Breast epithelium (tissue), 4 donors: ENCODE results near the gene FBXW4. TPM values are rescaled to one million over a fixed set of nuclear protein-coding genes. Genes with fewer than 3 reads are reported as not detected.
A peak's percentile ranks its signal among the peaks of the same experiment; 100 is the strongest.

Experiments
- DNase-seq, 2 donors: peaks; one replicate each; pipeline ENCODE4 v3.0.0-alpha.2; 2019; ENCODE audit warnings: low spot score in 2 of 2
- H3K27ac ChIP-seq, 2 donors: fragments of 200-600 bp; sonication (generic) in 1 of 2; one replicate each; pipeline ENCODE4 v1.5.1; 2016 to 2019; ENCODE audit warnings: mild to moderate bottlenecking in 1 of 2
- H3K27me3 ChIP-seq, 2 donors: fragments of 200-600 bp; sonication (generic) in 1 of 2; one replicate each; pipeline versions ENCODE4 v1.5.1 to v1.6.0; 2017 to 2019; ENCODE audit warnings: control low read depth in 1 of 2, mild to moderate bottlenecking in 1 of 2
- H3K36me3 ChIP-seq: fragments of 200-600 bp; one replicate; pipeline ENCODE4 v1.5.1; 2019
- H3K4me1 ChIP-seq, 2 donors: fragments of 200-600 bp; sonication (generic); one replicate each; pipeline ENCODE4 v1.5.1; 2016 to 2019; ENCODE audit warnings: control low read depth in 1 of 2
- H3K4me3 ChIP-seq, 3 donors: fragments of 200-600 bp; sonication (generic); 1 replicate in 2 of 3; 2 replicates in 1 of 3; pipeline ENCODE4 v1.5.1; 2016 to 2019; ENCODE audit warnings: mild to moderate bottlenecking in 3 of 3, moderate library complexity in 2 of 3
- H3K9me3 ChIP-seq, 2 donors: fragments of 200-600 bp; sonication (generic) in 1 of 2; one replicate each; pipeline ENCODE4 v1.5.1; 2016 to 2019; ENCODE audit warnings: control low read depth in 1 of 2
- CTCF ChIP-seq, 3 donors: fragments of 450-650 bp; IDR thresholded peaks; one replicate each; pipeline ENCODE4 v1.5.1; 2016 to 2017; ENCODE audit warnings: antibody characterized with exemption in 3 of 3, mild to moderate bottlenecking in 3 of 3, moderate library complexity in 3 of 3
- POLR2A ChIP-seq: fragments of 450-650 bp; IDR thresholded peaks from one replicate; pipeline ENCODE4 v1.6.1; 2016; ENCODE audit warnings: antibody characterized with exemption, mild to moderate bottlenecking, moderate library complexity
- POLR2AphosphoS5 ChIP-seq, 3 donors: sonication (generic); formaldehyde crosslinking; IDR thresholded peaks; one replicate each; pipeline ENCODE4 v1.6.1; 2017; ENCODE audit warnings: antibody characterized with exemption in 3 of 3
- intact Hi-C: fragments of 100-400 bp; cut with DNase I; formaldehyde crosslinking; loops from one replicate; pipeline ENCODE4 v1.15.1; 2023; ENCODE audit warnings: low total_unique reads
- total RNA-seq, 3 donors: library from RNA; depleted of rRNA; stranded (reverse); fragments of >200 nt; gene quantifications; one replicate each; pipeline ENCODE4 v1.1.0, GENCODE V29; 2016

FBXW4 gene
- total RNA-seq, 3 donors from 2014 or later = 68.0 to 95.7 (median 74.7) TPM

- intact Hi-C loops = no loop called here
- no peaks in the 10 kb centered on the region for H3K9me3 ChIP-seq
- H3K27ac ChIP-seq = no peak overlapping the region
- H3K4me3 ChIP-seq = no peak overlapping the region
- no peak for TF ChIP-seq POLR2AphosphoS5 (IDR thresholded peaks at IDR 0.05)
- no peak for TF ChIP-seq POLR2A
- TF ChIP-seq CTCF (IDR thresholded peaks at IDR 0.05) = no peak
- DNase-seq = no peak
- no peaks in the 10 kb centered on the region for H3K36me3 ChIP-seq
- no peaks in the 10 kb centered on the region for H3K27me3 ChIP-seq
- H3K4me1 ChIP-seq = no peaks in the 10 kb centered on the region
Measured at GRCh38 chr10:101619983-101620382, 75.0 kb downstream of the FBXW4 start.

DNA sequence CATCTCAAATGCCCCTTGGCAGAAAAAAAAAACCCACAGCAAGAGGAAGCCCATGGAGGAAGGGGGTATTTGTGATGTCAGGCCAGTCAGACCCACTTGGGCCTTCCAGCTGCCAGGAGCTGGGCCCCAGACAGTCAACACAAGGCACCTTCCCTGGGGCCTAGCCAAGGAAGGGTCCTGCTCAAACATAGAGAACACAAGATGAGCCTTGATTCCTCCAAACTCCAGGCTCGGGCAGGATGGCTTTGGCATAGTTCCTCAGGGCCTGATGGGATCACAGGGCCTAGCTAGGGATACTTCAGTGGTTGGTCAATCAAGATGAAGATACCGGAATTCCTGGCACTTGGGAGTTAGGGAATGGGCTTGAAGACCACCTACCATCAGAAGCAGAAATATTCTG lies 76.1 kb downstream of the FBXW4 start:
- TF ChIP-seq POLR2AphosphoS5 (IDR thresholded peaks at IDR 0.05) (no peak), CTCF (IDR thresholded peaks at IDR 0.05) (no peak), POLR2A (no peak)
- Histone ChIP-seq H3K36me3 (no peaks in the 10 kb centered on the region), H3K27ac (no peak overlapping the region), H3K9me3 (no peaks in the 10 kb centered on the region), H3K4me3 (no peak overlapping the region), H3K27me3 (no peaks in the 10 kb centered on the region), H3K4me1 (no peaks in the 10 kb centered on the region)
- intact Hi-C loops = no loop called here
- no peak for DNase-seq

DNA sequence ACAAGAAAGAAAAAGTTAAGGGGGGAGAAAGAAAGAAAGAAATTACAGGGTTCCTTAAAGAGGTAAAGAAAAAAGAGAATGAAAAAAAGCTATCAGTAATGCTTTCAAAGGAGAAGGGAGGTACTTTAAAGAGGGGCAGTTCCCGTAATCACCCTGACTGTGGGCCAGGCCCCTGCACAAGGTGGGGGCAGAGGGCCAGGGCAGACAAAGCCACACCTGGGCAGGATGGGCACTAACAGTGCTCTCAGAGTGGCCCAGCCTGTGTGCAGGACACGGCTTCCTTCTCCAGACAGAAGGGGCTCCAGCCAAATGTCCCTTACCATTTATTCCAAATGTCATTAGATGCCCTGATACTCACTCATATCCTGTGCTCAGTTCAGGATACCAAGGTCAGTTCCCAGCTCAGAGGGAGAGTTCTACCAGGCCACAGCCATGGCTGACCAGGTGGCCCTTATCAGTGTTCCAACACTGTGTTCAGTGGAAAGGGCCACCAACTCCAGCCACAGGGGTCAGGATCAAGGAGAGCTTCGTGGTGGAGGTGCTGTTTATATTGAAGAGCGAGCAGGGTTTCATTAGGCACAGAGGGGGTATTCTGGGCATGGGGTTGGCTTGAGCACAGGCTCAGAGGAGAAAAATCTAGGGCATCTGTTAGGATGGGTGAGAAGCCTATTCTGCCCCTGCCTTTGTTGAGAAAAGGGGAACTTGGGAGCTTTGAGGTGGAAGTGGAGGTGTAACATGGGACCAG lies 77.0 kb downstream of the FBXW4 start:
- no peak for DNase-seq
- Histone ChIP-seq H3K27ac (no peak overlapping the region), H3K4me1 (no peaks in the 10 kb centered on the region), H3K9me3 (no peaks in the 10 kb centered on the region), H3K36me3 (no peaks in the 10 kb centered on the region), H3K4me3 (no peak overlapping the region), H3K27me3 (no peaks in the 10 kb centered on the region)
- TF ChIP-seq CTCF (IDR thresholded peaks at IDR 0.05) = no peak
- TF ChIP-seq POLR2AphosphoS5 (IDR thresholded peaks at IDR 0.05) = no peak
- TF ChIP-seq POLR2A = no peak
- intact Hi-C loops = no loop called here

GRCh38 chr10:101617102-101617823 lies 77.7 kb downstream of the FBXW4 start:
- intact Hi-C loops = no loop called here
- DNase-seq = no peak
- no peaks in the 10 kb centered on the region for H3K36me3 ChIP-seq

More at GRCh38 chr10:101617102-101617823, 77.7 kb downstream of the FBXW4 start:
- TF ChIP-seq POLR2A (no peak), CTCF (IDR thresholded peaks at IDR 0.05) (no peak), POLR2AphosphoS5 (IDR thresholded peaks at IDR 0.05) (no peak)
- Histone ChIP-seq H3K4me3 (no peak overlapping the region), H3K27me3 (no peaks in the 10 kb centered on the region), H3K9me3 (no peaks in the 10 kb centered on the region), H3K27ac (peak overlapping the region; percentile 50 to 60), H3K4me1 (no peaks in the 10 kb centered on the region)
